H1 (cell line): ENCODE data around the gene DYNC1LI1. TPM values are rescaled to one million over a fixed set of nuclear protein-coding genes. Genes with fewer than 3 reads are reported as not detected.

Experiments
- MAFK ChIP-seq: IDR thresholded peaks from 2 replicates; pipeline ENCODE4 v1.6.1; 2012; ENCODE audit warnings: low read depth, mild to moderate bottlenecking, improper control_type of control experiment, low read length
- SUZ12 ChIP-seq: fragments of 200-600 bp; sonication (generic); IDR thresholded peaks from 2 replicates; pipeline ENCODE4 v1.6.1; 2012; ENCODE audit warnings: mild to moderate bottlenecking, inconsistent platforms, low read length, moderate library complexity, mixed read lengths
- polyA plus RNA-seq, 7 experiments: library from polyadenylated mRNA; depleted of rRNA in 3 of 7; stranded (reverse) in 5 of 7; unstranded in 2 of 7; fragments of >200 nt in 5 of 7; fragments of 200-250 nt in 2 of 7; gene quantifications; 1 replicate in 5 of 7; 2 replicates in 1 of 7; 4 replicates in 1 of 7; pipeline versions ENCODE4 v1.2.1 to v1.2.3, GENCODE V29; 2011 to 2013; ENCODE audit warnings: missing spikeins in 2 of 7, mixed read lengths in 2 of 7
- total RNA-seq: library from RNA; stranded (reverse); fragmentation: NEBNext Ultra II Directional; extraction: Animal tissue kit (Norgen Biotek cat#: 25700); gene quantifications from 2 replicates; pipeline ENCODE4 v1.2.1, GENCODE V29; 2021
- TF ChIP-seq, protein P1 (sequence below): fragments of 300-600 bp; sonication (generic); IDR thresholded peaks from 2 replicates; pipeline ENCODE4 v1.7.1; 2012; ENCODE audit warnings: low read length, moderate library complexity, mild to moderate bottlenecking, inconsistent platforms; ENCODE audit not compliant: insufficient replicate concordance
- TF ChIP-seq, protein P2 (sequence below): IDR thresholded peaks from 2 replicates; pipeline ENCODE4 v1.6.1; 2011; ENCODE audit warnings: low read length, improper control_type of control experiment

The DYNC1LI1 gene
- total and polyA plus RNA-seq, 2 of the 8 experiments (the other 6 are each of a cell fraction or from before 2014, with no cell fraction given), result 13.6 to 45.1 TPM

DNA sequence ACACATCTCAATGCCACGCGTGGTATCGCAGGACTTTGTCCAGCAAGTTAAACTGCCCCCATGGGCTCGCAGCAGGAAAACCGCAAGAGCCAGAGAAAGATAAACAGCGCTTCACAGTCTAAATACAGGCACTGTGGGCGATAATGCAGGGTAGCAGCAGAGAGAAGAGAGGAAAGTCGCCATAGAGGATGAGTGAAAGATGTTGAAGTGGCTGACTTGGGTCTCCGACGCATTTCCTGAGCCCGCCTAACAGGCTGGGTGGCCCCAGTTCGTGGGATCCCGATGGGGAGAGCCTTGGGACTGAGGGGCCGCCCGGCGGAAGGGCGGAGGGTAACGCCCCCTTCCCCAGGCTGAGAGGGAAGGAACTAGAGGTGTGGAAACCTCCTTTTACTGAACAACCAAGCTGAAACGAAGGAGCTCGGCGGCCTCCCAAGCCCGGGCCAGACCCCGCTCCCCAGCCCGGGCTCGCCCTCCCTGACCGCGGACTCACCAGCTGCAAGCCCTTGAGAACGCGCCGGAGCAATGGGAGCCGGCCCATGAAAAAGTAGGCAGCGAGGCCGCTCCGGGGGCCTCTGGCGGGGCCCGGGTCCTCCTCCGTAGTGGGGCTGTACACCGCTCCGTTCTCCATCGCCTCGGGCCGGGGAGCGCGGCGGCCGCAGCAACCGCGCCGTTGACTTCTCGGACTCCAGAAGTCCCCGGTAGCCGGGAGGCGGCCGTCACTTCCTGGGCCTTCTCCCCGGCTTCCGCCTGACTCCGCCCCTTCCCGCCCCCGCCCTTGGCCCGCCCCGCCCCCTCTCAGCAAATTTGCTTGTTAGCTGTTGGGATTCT, 68.3 kb downstream of the DYNC1LI1 start, which contains the start of gene CMTM6 (continued):
- TF ChIP-seq, protein P1, sequence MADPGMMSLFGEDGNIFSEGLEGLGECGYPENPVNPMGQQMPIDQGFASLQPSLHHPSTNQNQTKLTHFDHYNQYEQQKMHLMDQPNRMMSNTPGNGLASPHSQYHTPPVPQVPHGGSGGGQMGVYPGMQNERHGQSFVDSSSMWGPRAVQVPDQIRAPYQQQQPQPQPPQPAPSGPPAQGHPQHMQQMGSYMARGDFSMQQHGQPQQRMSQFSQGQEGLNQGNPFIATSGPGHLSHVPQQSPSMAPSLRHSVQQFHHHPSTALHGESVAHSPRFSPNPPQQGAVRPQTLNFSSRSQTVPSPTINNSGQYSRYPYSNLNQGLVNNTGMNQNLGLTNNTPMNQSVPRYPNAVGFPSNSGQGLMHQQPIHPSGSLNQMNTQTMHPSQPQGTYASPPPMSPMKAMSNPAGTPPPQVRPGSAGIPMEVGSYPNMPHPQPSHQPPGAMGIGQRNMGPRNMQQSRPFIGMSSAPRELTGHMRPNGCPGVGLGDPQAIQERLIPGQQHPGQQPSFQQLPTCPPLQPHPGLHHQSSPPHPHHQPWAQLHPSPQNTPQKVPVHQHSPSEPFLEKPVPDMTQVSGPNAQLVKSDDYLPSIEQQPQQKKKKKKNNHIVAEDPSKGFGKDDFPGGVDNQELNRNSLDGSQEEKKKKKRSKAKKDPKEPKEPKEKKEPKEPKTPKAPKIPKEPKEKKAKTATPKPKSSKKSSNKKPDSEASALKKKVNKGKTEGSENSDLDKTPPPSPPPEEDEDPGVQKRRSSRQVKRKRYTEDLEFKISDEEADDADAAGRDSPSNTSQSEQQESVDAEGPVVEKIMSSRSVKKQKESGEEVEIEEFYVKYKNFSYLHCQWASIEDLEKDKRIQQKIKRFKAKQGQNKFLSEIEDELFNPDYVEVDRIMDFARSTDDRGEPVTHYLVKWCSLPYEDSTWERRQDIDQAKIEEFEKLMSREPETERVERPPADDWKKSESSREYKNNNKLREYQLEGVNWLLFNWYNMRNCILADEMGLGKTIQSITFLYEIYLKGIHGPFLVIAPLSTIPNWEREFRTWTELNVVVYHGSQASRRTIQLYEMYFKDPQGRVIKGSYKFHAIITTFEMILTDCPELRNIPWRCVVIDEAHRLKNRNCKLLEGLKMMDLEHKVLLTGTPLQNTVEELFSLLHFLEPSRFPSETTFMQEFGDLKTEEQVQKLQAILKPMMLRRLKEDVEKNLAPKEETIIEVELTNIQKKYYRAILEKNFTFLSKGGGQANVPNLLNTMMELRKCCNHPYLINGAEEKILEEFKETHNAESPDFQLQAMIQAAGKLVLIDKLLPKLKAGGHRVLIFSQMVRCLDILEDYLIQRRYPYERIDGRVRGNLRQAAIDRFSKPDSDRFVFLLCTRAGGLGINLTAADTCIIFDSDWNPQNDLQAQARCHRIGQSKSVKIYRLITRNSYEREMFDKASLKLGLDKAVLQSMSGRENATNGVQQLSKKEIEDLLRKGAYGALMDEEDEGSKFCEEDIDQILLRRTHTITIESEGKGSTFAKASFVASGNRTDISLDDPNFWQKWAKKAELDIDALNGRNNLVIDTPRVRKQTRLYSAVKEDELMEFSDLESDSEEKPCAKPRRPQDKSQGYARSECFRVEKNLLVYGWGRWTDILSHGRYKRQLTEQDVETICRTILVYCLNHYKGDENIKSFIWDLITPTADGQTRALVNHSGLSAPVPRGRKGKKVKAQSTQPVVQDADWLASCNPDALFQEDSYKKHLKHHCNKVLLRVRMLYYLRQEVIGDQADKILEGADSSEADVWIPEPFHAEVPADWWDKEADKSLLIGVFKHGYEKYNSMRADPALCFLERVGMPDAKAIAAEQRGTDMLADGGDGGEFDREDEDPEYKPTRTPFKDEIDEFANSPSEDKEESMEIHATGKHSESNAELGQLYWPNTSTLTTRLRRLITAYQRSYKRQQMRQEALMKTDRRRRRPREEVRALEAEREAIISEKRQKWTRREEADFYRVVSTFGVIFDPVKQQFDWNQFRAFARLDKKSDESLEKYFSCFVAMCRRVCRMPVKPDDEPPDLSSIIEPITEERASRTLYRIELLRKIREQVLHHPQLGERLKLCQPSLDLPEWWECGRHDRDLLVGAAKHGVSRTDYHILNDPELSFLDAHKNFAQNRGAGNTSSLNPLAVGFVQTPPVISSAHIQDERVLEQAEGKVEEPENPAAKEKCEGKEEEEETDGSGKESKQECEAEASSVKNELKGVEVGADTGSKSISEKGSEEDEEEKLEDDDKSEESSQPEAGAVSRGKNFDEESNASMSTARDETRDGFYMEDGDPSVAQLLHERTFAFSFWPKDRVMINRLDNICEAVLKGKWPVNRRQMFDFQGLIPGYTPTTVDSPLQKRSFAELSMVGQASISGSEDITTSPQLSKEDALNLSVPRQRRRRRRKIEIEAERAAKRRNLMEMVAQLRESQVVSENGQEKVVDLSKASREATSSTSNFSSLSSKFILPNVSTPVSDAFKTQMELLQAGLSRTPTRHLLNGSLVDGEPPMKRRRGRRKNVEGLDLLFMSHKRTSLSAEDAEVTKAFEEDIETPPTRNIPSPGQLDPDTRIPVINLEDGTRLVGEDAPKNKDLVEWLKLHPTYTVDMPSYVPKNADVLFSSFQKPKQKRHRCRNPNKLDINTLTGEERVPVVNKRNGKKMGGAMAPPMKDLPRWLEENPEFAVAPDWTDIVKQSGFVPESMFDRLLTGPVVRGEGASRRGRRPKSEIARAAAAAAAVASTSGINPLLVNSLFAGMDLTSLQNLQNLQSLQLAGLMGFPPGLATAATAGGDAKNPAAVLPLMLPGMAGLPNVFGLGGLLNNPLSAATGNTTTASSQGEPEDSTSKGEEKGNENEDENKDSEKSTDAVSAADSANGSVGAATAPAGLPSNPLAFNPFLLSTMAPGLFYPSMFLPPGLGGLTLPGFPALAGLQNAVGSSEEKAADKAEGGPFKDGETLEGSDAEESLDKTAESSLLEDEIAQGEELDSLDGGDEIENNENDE, result no peak
- TF ChIP-seq, protein P2, sequence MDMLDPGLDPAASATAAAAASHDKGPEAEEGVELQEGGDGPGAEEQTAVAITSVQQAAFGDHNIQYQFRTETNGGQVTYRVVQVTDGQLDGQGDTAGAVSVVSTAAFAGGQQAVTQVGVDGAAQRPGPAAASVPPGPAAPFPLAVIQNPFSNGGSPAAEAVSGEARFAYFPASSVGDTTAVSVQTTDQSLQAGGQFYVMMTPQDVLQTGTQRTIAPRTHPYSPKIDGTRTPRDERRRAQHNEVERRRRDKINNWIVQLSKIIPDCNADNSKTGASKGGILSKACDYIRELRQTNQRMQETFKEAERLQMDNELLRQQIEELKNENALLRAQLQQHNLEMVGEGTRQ, result no peak
- TF ChIP-seq SUZ12, result no peak
- TF ChIP-seq MAFK, result no peak
- TF ChIP-seq, all 59 proteins: peak for 9
